Measurements from ENCODE around the gene BIRC2.
A peak's percentile ranks its signal among the peaks of the same experiment; 100 is the strongest.

Gene BIRC2

GRCh38 chr11:102399189-102399588 lies 52.2 kb downstream of the BIRC2 start:
- no peak for DNase-seq (ENCODE audit: low read depth, low spot score)

GRCh38 chr11:102400603-102401002 lies 53.6 kb downstream of the BIRC2 start:
- DNase-seq (ENCODE audit: low read depth, low spot score): no peak

GRCh38 chr11:102401905-102402304 lies 54.9 kb downstream of the BIRC2 start:
- no peak for DNase-seq (ENCODE audit: low read depth, low spot score)

- no peak for DNase-seq (ENCODE audit: low read depth, low spot score)
Measured at GRCh38 chr11:102402548-102402947, 55.5 kb downstream of the BIRC2 start.

- no peak for DNase-seq (ENCODE audit: low read depth, low spot score)
Measured at GRCh38 chr11:102405501-102405900, 58.5 kb downstream of the BIRC2 start.

- DNase-seq (ENCODE audit: low read depth, low spot score): no peak
Measured at GRCh38 chr11:102406099-102406498, 59.1 kb downstream of the BIRC2 start.

- no peak for DNase-seq (ENCODE audit: low read depth, low spot score)
Measured at GRCh38 chr11:102407901-102408300, 60.9 kb downstream of the BIRC2 start.

- no peak for DNase-seq (ENCODE audit: low read depth, low spot score)
Measured at GRCh38 chr11:102408339-102408738, 61.3 kb downstream of the BIRC2 start.

- DNase-seq (ENCODE audit: low read depth, low spot score): peak; percentile 47
Measured at GRCh38 chr11:102410382-102410784, 63.4 kb downstream of the BIRC2 start.

- no peak for DNase-seq (ENCODE audit: low read depth, low spot score)
Measured at GRCh38 chr11:102411142-102411541, 64.1 kb downstream of the BIRC2 start.

GRCh38 chr11:102413497-102413896 lies 66.5 kb downstream of the BIRC2 start:
- DNase-seq (ENCODE audit: low read depth, low spot score): no peak

GRCh38 chr11:102414559-102414958 lies 67.5 kb downstream of the BIRC2 start:
- DNase-seq (ENCODE audit: low read depth, low spot score): no peak

- DNase-seq (ENCODE audit: low read depth, low spot score): no peak
Measured at GRCh38 chr11:102415304-102415916, 68.4 kb downstream of the BIRC2 start.

GRCh38 chr11:102416976-102417375 lies 70.0 kb downstream of the BIRC2 start:
- DNase-seq (ENCODE audit: low read depth, low spot score): no peak

GRCh38 chr11:102419181-102419580 lies 72.2 kb downstream of the BIRC2 start:
- no peak for DNase-seq (ENCODE audit: low read depth, low spot score)

- no peak for DNase-seq (ENCODE audit: low read depth, low spot score)
Measured at GRCh38 chr11:102420547-102420946, 73.5 kb downstream of the BIRC2 start.

GRCh38 chr11:102421261-102421660 lies 74.2 kb downstream of the BIRC2 start:
- peak; percentile 25 for DNase-seq (ENCODE audit: low read depth, low spot score)

GRCh38 chr11:102422817-102423712 lies 76.1 kb downstream of the BIRC2 start:
- peak; percentile 18 for DNase-seq (ENCODE audit: low read depth, low spot score)

- no peak for DNase-seq (ENCODE audit: low read depth, low spot score)
Measured at GRCh38 chr11:102423936-102424335, 76.9 kb downstream of the BIRC2 start.

GRCh38 chr11:102426000-102426399 lies 79.0 kb downstream of the BIRC2 start:
- no peak for DNase-seq (ENCODE audit: low read depth, low spot score)

GRCh38 chr11:102426570-102426969 lies 79.6 kb downstream of the BIRC2 start:
- no peak for DNase-seq (ENCODE audit: low read depth, low spot score)

- DNase-seq (ENCODE audit: low read depth, low spot score): no peak
Measured at GRCh38 chr11:102427068-102427467, 80.1 kb downstream of the BIRC2 start.

All from astrocyte of the hippocampus (primary cell).